Vagina (tissue), 2 donors: Measurements from ENCODE around the gene DKK1.

Source experiments
- CTCF ChIP-seq, 3 experiments: fragments of 450-650 bp in 2 of 3; fragments of 200-600 bp in 1 of 3; sonication (generic) in 1 of 3; IDR thresholded peaks; one replicate each; pipeline ENCODE4 v1.5.1; 2017 to 2019; ENCODE audit warnings: antibody characterized with exemption in 3 of 3, mild to moderate bottlenecking in 2 of 3, moderate library complexity in 2 of 3
- POLR2A ChIP-seq, 2 donors: fragments of 450-650 bp; IDR thresholded peaks; one replicate each; pipeline ENCODE4 v1.6.1; 2017; ENCODE audit warnings: antibody characterized with exemption in 2 of 2, mild to moderate bottlenecking in 2 of 2, moderate library complexity in 2 of 2
- POLR2AphosphoS5 ChIP-seq, 2 donors: sonication (generic); formaldehyde crosslinking; IDR thresholded peaks; one replicate each; pipeline ENCODE4 v1.9.0; 2017; ENCODE audit warnings: antibody characterized with exemption in 2 of 2, mild to moderate bottlenecking in 2 of 2, low read depth in 1 of 2; ENCODE audit not compliant: insufficient read depth in 1 of 2

DNA sequence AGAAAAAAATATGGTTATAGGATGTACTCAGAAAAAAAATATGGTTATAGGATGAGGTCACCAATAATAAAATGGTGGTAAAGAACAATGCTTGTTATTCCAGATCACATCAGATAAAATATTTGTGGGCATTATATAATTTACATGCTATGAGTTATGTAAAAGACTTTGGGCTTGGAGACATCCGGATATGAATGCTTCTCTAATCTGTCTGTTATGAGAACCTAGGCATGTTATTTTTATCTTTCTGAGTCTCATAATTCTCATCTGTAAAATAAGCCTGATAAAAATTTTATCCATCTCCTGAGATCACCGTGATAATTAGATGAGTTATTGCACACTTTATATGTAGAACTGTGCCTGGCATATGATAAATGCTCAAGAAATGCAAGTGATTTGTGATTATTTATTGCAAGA, 37.8 kb downstream of the DKK1 start:
- TF ChIP-seq POLR2A (IDR thresholded peaks at IDR 0.05) (no peak), CTCF (IDR thresholded peaks at IDR 0.05) (no peak), POLR2AphosphoS5 (IDR thresholded peaks at IDR 0.05; ENCODE audit: insufficient read depth in 1 of 2, low read depth in 1 of 2) (no peak)
